ENCODE results near the gene FNBP1.
A peak's percentile ranks its signal among the peaks of the same experiment; 100 is the strongest.

FNBP1 gene

GRCh38 chr9:129888293-129889121, 154.5 kb downstream of the FNBP1 start:
- DNase-seq, result no peak

- DNase-seq, result no peak
Observed at GRCh38 chr9:129887334-129888292, 155.4 kb downstream of the FNBP1 start.

- no peak for DNase-seq
Observed at GRCh38 chr9:129886226-129887174, 156.5 kb downstream of the FNBP1 start.

GRCh38 chr9:129885670-129886106, 157.3 kb downstream of the FNBP1 start:
- DNase-seq, result peak; percentile 94

- DNase-seq, result peak; percentile 29
Observed at GRCh38 chr9:129885018-129885669, 157.8 kb downstream of the FNBP1 start.

GRCh38 chr9:129884220-129885017, 158.6 kb downstream of the FNBP1 start:
- peak; percentile 93 for DNase-seq

GRCh38 chr9:129881547-129882324, 161.3 kb downstream of the FNBP1 start:
- no peak for DNase-seq

GRCh38 chr9:129880654-129881546, 162.1 kb downstream of the FNBP1 start:
- DNase-seq, result no peak

GRCh38 chr9:129879991-129880653, 162.9 kb downstream of the FNBP1 start:
- DNase-seq, result no peak

DNA sequence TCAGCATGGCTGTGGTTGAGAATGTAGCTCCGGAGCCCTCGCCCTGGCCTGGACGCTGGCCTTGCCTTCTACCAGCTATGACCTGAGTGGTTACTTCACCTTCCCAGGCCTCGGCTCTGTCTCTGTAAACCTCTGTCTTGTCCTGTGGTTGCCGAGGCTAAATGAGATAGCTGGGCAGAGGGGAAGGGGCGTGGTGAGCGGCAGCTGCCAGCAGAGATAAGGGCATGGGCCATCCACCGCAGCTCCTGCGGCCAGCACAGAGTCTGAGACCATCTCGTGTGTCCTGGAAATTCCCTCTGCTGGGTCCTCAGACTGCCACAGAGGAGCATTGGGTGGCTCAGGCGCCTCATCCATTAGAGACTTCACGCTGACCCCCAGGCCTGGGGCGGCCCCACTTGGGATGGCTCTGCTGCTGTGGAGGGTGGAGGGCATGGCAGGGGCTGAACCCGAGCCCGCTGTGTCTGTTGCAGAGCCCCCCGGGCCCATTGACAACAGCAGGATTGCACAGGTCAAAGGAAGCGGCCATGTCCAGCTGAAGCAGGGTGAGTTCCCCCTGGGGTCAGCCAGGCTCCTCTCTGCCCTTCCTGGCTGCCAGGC, 163.8 kb downstream of the FNBP1 start:
- DNase-seq, result no peak

DNA sequence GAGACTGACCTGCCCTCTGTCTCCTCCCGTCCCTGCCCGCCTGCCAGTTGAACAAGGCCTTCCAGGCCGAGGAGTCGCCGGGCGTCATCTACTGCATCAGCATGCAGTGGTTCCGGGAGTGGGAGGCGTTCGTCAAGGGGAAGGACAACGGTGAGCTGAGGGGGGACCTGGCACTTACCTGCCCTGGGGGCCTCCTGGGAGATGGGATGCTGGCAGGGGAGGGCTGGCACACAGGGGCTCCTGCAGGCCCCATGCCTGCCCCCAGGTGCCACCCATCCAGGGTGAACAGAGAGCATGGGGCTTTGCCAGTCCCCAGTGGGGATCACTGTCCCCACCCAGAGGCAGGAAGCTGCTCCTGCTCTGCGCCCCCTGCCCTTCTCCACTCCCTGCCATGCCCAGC, 164.7 kb downstream of the FNBP1 start:
- DNase-seq, result no peak

DNA sequence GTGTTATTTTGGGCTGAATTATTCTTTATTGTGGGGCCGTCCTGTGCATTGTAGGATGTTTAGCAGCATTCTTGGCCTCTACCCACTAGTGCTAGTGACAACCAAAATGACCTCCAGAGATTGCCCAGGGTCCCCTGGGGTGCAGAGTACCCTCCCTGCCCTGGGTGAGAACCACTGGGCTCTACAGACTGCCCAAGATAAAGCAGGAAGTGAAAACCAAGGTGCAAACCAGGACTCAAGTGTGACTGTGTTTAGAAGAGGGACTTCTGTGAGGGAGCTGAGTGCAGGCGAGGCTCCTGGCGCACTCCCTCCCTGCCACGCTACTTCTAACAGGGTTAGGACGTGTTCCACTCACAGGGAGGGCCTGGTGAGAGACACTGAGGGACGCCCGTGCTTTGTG, 166.2 kb downstream of the FNBP1 start:
- DNase-seq, result no peak

GRCh38 chr9:129875687-129876395, 167.1 kb downstream of the FNBP1 start:
- DNase-seq, result no peak

DNA sequence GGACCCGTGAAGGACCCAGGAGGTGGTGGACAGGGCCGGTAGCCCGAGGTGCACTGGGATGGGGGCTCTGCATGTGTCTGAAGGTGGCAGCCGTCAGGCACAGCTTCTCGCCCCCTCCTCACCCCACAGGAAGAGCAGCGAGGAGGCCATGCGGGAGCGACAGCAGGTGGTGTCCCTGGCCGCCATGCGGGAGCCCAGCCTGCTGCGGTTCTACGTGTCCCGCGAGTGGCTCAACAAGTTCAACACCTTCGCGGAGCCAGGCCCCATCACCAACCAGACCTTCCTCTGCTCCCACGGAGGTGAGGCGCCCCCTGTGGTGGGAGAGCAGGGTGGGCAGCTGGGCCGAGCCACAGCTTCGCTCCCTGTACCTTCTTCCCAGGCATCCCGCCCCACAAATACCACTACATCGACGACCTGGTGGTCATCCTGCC, 167.8 kb downstream of the FNBP1 start:
- DNase-seq, result no peak

- DNase-seq, result no peak
Observed at GRCh38 chr9:129874261-129875101, 168.5 kb downstream of the FNBP1 start.

DNA sequence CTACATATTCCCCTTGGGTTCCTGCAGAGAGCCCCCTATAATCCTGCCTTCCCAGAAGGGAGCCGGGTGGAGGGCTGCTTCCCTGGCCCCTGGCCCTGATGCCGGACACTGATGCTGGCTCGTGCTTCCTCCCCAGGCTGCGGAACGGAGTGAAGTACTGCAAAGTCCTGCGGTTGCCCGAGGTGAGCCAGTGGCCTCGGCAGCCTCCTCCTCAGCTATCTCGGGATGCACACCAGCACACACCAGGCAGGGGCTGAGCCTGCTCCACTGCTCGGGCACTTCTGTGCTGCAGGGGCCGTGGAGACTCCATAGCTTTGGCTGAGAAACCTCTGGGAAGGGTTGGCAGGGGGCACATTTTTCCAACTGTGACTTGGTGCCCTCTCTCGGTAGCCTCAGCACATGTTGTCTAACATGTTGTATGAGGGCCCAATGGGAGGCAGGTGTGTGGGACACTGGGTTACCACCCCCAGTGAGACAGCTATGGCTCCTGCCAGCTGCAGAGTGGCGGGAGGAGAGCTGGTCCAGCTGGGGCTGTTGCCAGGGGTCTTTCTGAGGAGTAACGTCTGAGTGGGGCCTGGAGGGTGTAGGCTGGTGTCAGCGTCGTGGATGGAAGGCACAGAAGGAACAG, 169.3 kb downstream of the FNBP1 start:
- DNase-seq, result no peak

All from NCI-H774 (cell line).